Measurements from ENCODE around the gene TNFRSF18.

TNFRSF18 gene

DNA sequence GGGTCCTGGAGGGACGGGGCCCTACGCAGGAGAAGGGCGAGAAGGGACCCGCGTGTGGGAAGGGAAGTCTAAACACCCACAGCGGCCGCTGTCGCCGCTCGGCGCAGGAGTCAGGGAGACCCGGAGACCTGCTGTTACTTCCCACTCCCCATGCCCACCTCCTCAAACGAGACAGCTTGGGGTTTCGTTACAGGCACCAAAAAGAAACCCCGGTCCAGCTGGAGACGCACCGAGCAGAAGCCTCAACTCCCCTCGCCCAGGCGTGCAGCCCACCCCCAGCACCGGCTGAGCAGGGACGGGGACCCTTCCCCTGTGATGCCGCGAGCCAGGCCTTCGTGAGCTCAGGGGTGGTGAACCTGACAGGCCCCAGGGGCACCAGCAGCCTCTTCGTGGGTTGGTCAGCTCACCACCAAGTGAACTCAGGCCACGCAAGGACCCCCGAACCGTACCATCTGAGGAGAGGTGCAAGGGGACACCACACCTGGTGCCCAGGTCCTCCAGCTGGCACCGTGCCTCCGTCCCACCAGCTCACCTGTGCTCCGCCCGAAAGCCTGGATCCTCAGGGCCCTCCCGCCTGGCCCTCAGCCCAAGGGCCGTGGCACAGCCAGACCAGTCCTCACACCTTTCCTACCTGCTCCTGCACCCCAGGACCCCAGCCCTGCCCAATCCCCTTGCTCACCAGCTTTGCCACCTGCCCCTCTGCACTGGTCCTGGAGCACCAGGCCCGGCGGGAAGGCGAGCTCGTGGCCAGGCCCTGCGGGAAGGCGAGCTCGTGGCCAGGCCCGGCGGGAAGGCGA is 20.4 kb upstream of the TNFRSF18 start:
- no peak for DNase-seq

DNA sequence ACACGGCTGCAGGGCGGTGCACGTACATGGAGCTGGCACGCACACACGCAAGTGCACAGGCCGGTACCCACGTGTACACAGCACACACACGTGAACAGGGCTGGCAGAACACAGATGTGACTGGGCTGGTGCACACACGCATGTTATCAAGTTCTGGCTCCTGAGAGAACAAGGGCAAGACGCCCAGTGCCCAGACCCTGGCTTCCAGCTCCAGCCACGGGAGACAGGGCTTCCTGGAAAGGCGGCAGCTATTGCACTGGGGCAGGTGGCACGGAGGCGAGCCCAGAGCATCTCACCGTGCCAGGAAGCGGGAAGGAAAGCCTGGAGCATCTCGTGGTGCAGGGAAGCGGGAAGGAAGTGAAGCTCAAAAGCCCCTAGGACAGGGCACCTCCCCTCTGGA is 19.5 kb upstream of the TNFRSF18 start:
- no peak for DNase-seq

DNA sequence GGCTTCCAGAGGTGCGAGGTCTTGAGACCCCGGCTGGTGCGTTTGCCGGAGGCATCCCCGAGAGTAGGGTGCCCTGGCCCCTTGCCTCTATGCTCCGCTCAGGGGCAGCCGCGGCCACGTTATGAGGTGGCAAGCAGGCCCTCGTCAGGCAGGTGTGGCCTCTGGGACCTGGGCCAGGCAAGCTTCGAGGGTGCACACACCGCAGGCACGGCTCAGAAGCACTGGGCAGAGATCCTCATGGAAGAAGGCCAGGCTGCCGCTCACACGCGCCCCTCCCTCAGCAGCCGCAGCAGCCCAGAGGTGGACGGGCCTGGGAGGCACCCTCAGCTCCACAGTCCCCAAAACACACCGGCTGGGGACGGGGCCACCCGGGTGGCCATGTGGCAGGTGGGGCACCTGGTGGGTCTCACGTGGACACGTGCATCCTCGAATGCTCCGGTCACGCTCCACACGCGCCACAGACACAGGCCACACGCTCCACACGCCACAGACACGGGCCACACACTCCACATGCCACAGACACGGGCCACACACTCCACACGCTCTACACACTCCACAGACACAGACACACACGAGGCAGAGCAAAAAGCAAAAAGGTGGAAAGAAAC is 18.9 kb upstream of the TNFRSF18 start:
- DNase-seq, result no peak

DNA sequence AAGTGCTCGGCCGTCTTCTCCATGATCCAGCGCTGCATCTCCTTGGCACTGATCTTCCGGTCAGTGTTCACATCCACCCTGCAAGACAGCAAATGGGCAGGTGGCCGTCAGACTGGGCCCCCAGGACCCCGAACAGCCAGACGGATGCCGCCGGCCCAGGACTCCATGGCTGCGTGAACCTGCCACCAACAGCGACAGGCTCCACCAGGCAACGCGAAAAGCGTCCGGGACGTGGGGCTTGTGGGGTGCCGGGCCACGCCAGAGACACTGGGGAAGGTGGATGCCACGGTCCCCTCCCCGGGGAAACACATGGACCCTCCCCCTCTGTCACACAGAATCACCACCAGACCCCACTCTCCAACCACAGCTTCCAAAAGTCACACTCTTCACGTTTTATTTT is 17.5 kb upstream of the TNFRSF18 start:
- DNase-seq, result no peak

DNA sequence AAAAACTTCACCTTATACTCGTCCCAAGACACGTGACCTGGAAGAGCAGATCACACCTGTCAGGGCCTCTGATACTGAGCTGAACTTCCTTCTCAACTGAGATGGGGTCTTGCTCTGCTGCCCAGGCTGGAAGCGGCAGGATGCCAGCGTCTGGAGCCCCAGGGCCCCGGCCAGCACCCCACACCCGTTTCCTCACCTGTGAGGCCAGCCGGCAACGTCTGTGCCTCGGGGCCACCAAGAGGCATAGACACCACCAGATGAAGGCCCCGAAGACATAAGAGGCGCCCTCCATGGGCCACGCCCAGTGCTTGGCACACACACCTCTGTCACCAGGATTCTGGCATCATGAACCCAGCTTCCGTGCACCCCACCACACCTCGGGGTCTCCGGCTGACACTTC is 16.9 kb upstream of the TNFRSF18 start:
- DNase-seq, result no peak

DNA sequence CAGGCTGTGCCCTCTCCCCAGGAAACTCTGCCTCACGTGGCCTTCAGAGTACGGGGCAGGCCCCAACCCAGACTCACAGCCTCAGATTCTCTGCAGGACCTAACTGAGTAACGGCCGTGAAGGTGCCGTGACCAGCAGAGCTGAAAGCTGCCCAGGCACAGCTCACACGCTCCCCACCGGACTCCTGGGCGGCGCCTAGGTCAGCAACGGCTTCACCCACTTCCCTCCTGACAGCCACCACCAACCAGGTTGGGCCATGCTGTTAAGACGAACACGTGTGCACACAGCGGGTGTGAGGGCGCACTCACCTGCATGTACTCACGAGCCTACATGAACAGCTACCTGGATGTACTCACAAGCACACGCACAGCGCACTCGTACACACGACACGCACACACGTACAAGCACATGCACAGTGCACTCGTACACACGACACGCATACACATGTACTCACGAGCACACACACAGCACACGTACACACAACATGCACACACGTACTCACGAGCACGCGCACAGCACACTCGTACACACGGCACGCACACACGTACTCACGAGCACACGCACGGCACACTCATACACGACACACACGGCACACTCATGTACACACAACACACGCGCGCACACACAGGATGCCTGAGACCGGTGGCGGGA is 16.3 kb upstream of the TNFRSF18 start:
- DNase-seq, result no peak

DNA sequence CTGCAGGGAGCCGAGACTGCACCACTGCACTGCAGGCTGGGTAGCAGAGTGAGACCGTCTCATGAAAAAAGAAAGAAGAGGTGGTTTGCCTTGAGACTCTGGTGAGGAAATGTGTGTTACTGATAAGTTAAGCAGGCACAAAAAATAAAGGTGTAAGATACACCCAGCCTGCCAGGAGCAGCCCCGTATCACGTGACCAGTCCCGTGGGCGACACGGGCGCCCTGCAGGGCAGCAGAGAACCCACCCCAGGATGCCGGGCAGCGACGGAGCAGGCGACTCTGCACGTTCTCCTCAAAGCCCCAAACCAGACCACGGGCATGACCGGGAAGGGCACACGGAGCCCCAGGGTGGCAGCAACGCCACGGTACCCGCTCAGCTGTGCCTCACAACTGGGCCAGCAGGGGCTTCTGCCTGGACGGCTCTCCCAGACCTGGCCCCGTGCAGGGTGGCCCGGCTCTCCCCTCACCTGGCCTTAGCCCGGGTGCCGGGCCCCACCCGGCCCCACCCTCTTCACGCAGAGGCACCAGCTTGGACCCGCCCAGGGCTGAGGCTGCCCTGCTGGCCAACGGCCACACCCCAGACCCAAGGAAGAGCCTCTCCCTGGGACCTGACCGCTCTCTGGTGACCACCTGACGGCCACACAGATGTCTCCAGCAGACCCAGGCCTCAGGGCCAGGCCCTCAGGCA is 15.6 kb upstream of the TNFRSF18 start:
- no peak for DNase-seq

DNA sequence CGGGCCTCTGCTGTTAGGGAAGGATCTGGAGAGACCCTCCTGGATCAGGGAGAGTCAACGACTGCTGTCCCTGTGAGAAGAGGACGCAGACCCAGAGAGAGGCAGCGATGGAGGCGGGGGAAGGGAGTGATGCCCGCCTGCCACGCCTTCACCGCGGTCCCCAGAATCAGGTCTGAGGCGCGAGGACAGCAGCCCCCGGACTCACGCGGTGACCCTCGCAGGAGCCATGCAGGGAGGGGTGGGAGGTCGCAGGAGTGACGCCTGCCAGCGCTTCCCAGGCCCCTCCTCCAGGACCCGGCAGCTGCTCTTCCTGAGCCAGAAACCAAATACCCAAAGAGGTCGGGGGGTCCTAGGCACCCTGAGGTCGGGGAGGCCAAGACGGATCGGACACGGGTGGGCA is 13.8 kb upstream of the TNFRSF18 start:
- DNase-seq, result no peak

DNA sequence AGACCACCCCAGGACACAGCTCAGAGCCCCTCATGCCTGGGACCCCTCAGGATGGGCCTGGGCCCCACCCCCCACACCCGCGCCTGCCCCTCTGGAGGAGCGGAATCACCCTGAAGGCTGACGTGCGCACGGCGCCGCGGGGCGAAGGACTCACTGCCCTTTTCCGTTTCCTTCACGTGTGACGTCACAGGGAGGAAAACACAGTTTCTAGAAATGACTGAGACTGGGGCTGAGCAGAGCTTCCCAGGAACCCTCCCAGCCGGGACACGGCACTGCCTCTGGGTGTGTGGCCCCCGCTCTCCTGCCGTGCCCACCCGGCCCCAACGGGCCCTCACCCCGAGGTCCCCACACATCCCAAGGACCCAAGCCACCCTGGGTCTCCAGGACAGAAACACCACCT is 12.9 kb upstream of the TNFRSF18 start:
- DNase-seq, result no peak

DNA sequence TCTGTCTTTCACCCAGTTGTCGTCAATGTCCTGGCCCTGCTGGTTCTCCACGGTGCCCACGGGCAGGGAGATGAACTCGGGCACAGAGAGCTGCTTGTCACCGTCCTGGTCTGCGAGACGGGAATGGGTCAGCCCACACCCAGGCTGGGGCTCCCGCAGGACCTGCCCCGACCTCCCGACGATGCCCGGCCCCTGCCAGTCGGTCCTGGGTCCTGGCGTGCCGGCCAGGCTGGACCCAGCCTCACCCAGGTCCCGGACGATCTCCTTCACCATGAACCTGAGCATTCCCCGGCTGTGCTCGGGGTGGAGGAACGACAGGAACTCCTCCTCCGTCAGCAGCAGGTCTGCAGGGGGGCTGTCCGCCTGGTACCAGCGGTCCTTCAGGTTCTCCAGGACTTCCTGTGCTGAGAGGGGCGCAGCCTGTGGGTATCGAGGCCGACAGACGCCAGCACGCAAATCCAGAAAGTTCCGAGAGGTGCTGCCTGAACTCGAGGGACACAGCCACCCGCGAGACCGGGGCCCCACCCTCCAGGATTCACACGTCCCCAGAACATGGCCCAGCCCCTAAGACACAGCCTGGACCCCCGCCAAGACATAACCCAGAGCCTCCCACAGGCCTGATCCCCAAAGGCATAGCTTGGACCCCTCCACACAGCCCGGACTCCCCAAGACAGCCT is 12.3 kb upstream of the TNFRSF18 start:
- DNase-seq, result no peak

DNA sequence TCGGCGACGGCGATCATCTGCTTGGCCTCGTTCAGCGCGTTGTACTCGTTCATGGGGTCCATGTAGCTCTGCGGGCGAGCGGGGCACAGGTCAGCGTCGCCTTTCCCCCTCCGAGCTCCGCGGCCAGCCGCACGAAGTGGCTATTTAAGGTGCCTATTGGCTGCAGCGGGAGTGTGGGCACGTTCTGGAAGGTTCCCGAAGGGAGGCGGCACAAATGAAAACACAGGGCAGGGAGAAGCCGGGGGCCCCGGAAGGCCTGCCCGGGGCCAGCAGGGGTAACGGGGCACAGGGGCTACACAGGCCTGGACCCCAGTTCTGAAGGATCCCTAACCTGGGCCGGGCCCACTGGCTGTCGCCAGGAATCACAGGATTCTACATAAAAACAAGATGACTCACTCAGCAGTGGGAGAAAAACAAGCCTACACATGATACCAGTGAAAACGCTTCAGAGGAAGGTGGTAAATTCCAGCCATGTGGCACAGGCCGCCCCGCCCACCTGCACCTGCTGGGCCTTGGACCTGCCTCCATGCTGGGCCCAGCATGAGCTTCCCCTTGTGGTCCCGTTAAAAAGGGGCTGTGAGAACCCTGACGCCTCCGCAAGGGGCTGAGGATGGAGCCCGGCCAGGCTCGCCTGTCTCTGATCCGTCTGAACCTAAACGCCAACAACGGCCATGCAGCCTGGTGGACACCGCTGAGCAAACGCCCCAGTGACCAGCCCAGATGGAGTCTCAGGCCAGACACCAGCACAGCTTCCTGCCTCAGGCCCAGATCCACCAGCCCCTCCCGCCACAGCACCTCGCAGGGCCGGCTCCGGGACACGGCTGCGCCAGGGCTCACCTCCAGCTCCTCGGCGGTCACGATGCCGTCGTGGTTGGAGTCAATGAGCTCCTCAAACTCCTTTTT is 11.5 kb upstream of the TNFRSF18 start:
- no peak for DNase-seq

DNA sequence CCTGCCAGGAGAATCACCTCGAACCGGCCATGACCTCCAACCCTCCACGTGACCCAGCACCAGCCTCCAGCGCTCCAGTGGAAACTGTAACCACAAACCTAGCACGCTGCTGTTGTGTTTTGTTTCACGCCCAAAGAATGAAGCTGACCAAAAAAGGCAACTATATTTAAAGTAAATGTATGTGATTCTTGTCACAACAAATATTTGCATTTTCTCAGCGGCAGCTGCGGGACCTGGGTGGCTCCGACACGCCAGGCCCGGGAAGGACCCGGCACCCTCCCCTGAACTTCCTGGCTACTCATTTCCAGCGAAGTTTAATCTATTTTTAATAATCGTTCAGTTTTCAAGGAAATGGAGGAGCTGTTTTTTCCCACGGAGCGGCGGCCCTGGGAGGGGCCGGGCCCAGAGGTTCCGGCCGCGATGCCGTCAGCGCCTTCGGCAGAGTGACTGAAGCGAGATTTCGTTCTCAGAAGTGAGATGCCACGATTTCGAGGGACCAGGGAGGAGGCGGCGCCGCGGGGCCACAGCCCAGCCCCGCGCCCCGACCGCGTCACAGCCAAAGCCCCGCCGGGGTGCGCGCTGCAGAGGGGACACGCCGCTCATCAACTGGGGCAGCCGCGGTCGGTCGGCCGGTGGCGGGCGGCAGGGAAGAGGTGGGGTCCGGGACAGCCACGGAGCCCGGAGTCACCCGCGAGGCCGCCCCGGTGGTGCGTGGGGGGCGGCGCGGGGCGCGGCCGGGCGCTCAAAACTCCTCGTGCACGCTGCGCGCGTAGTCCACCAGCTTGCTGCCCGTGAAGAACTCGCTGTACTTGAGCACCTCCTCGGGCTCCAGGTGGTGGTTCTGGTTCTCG is 10.6 kb upstream of the TNFRSF18 start:
- DNase-seq, result no peak

DNA sequence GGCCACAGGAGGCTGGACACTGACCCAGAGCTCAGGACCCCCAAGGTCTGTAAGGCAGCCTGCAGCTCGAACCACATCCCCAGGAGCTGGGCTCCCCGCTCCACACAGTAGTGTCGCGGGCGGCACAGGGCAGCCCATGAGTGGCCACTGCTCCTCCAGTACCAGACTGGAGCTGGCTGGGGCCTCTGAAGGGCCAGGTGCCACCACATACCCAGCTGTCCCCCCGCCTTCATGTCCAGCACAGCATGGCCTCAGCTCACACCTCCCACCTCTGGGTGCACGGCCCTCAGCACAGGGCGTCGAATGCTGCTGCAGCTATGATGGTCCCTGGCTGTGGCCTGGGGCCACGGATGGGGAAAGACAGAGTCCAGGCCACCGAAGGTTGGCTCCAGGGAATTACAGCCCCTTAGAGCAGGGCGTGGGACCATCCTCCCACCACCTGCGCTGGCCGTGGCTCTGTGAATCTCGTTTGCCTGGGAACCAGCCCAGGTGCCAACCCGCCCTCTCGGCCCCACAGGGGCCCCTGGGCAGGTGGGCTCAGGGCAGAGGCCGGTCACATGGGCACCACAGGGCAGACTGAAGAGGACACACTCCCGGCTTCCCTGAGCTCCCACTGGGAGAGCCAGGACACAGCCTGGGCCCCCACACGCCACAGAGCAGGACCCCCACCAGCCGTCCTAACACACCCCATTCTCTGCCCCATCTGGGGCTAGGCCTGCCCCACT is 9.7 kb upstream of the TNFRSF18 start:
- DNase-seq, result no peak

DNA sequence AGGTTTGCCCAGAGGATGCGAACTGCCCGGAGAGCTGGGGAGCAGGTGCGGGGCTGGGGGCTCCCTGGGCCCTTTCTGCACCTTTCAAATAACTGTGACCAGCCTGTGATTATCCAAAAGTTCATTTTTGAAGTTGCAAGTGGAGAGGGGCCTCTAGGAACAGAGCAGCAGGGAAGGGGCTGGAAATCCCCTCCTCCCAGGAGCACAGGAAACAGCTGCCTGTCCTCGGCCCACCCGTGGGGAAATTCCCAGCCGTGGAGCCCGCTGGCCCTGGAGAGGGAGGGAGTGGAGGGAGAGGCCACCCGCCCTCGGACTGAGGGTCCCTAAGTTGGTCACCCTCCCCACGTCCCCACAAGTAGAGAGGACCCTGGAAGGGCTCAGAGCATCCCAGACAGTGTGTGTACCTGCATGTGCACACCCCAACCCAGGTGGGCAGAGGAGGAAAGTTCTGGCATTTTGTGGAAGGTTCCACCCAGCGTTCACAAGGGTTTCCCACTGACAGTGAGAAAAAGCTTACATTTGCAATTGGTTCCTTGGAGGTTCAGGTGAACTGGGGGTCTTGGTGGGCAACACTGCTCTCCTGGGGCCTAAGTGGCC is 8.8 kb upstream of the TNFRSF18 start:
- DNase-seq, result no peak

DNA sequence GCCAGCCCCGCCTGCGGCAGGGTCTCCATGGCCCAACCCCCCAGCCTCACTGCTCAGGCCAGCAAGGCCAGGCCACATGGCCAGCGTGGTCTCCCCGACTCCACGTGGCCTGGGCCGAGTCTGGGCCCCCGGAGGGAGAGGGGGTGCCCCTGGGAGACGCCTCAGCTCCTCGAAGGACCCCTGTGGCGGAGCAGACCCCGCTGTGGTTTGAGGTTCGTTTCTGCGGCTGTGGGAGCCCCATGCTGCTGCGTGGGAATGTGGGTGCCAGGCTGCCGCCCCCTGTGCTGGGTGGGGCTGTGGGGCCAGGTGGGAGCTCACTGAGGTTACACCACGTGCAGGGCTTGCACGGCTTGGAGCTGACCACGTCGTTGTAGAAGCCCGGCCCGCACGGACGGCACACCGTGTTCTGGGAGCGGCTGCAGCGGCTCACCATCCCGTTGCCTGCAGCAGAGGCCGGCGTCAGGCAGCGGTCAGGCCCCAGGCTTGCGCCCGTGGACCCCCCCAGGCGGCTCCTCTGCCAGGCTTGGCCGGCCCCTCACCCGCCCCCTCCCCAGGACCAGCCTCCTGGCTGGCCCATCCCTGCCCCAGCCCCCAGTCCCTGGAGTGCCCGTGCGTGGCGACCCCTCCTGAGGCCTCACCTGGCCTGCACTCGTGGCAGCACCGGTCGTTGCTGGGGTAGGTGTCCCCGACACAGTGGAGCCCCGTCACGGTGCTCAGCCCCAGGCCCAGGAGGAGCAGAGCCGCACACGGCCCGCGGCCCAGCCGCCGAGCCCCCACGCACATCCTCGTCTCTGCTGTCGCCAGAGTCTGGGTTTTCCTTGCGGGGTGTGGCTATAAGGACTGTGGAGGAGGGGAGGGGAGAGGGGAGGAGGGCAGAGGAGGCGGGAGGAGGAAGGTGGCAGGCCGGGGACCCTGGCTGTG is 7.2 kb upstream of the TNFRSF18 start, which contains the start of gene TNFRSF4:
Gene TNFRSF4 (minus strand): TSS at position 809 of the 921 bp plus-strand sequence. CDS start 26 bp downstream, at position 783.
- no peak for DNase-seq

DNA sequence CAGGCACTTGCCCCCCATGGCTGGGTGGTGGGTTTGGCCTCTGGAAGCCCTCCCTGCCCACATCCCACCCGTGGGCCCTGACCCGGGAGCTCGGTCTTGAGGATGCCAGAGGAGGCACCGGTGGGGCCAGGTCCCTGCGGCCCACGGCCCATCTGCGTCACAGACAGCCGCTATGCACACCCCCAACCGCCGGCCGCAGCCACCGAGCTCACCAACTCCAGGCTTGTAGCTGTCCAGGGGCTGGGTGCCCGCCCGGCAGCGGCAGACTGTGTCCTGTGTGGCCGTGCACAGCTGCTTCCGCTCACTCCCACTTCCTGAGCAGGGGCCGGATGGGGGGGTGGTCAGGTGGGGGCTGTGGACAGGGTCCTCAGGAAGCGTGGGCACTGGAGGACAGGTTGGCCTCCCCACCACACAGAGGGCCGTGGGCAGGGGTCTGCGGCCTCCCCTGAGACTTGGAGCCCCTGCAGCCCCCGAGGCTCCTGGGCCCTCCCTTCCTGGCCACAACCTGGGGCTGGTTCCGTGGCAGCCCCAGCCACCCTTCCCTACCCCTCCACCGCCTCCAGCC is 6.5 kb upstream of the TNFRSF18 start:
- DNase-seq, result no peak

DNA sequence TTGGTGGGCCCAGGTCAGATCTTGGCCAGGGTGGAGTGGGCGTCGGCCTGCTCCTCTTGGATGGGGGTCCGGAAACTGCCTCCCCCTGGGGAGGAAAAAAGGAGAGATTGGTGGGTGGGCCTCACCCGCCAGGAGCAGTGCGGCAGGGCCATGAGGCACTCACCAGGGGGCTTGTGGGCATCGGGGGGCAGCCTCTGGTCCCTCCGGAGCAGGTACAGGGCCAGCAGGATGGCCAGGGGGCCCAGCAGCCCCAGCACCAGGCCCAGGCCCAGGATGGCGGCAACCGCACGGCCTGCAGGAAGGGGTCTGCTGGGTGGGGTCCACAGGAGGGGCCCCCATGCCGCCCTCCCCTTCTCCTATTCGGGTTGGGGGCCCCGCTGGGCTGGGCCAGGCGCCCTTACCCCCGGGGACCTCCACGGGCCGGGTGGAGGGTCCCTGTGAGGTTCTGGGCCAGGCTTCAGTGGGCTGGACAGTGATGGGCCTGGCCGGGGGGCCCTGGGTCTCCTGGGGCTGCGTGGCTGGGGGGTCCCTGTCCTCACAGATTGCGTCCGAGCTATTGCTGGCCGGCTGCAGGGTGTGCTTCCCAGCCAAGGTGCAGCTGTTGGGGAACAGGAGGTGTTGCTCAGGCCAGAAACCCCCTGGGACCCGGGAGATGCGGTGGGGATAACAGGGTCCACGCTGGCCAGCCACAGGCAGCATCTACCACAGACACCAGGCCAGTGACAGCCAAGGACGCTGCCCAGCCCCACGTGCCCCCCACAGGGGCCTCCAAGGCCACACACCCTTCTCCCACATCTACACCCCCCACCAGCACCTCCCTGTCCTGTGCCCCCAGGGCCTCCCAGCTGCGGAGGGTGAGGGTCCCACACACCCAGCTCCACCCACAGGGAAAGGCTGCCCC is 5.4 kb upstream of the TNFRSF18 start:
- DNase-seq, result no peak
